Common myeloid progenitor, CD34-positive (primary cell): Measurements from ENCODE around the gene ACAP1.

Experiments
- CTCF ChIA-PET: fragments of 350-600 bp; sonication (Branson Sonifier 250); formaldehyde crosslinking; loops from one replicate; lab custom pipeline; 2021; ENCODE audit warnings: antibody characterized with exemption; lab: Charles Lee
- POLR2A ChIA-PET: fragments of 350-600 bp; sonication (Branson Sonifier 250); formaldehyde crosslinking; loops from one replicate; lab custom pipeline; 2021; ENCODE audit warnings: antibody characterized with exemption; lab: Charles Lee
- DNase-seq, 3 donors: peaks; one replicate each; pipeline versions ENCODE4 v3.0.0 to v3.0.0-alpha.2; 2013
- H3K27ac ChIP-seq, 2 experiments: 1 replicate in 1 of 2; 2 replicates in 1 of 2; pipeline ENCODE4 v1.7.0; 2013; ENCODE audit warnings: inconsistent platforms in 2 of 2, low read length in 2 of 2, mild to moderate bottlenecking in 2 of 2, low read depth in 1 of 2, moderate library complexity in 1 of 2; ENCODE audit not compliant: severe bottlenecking in 2 of 2, insufficient read depth in 1 of 2, poor library complexity in 1 of 2
- H3K27me3 ChIP-seq, 5 experiments: replicated peaks in 2 of 5; 1 replicate in 3 of 5; 2 replicates in 2 of 5; pipeline versions ENCODE4 v1.6.1 to v1.7.0; 2013; ENCODE audit warnings: low read length in 4 of 5, mild to moderate bottlenecking in 2 of 5, moderate library complexity in 2 of 5, inconsistent platforms in 1 of 5; ENCODE audit not compliant: insufficient read depth in 5 of 5, control insufficient read depth in 4 of 5
- H3K36me3 ChIP-seq, 4 experiments: 1 replicate in 2 of 4; 2 replicates in 2 of 4; pipeline versions ENCODE4 v1.6.1 to v1.7.0; 2013; ENCODE audit warnings: low read length in 3 of 4, control low read depth in 1 of 4, mild to moderate bottlenecking in 1 of 4; ENCODE audit not compliant: control insufficient read depth in 4 of 4, insufficient read depth in 4 of 4
- H3K4me1 ChIP-seq, 4 experiments: 1 replicate in 3 of 4; 2 replicates in 1 of 4; pipeline versions ENCODE4 v1.6.1 to v1.7.1; 2013; ENCODE audit warnings: low read length in 3 of 4, mild to moderate bottlenecking in 3 of 4, control low read depth in 1 of 4, inconsistent platforms in 1 of 4, moderate library complexity in 1 of 4; ENCODE audit not compliant: control insufficient read depth in 4 of 4, insufficient read depth in 4 of 4; ENCODE audit errors: control extremely low read depth in 1 of 4
- H3K4me3 ChIP-seq, 7 experiments: 1 replicate in 4 of 7; 2 replicates in 3 of 7; pipeline versions ENCODE4 v1.5.1 to v1.7.0; 2013; ENCODE audit warnings: mild to moderate bottlenecking in 7 of 7, low read length in 6 of 7, moderate library complexity in 6 of 7, inconsistent platforms in 2 of 7, low read depth in 2 of 7, control low read depth in 1 of 7; ENCODE audit not compliant: insufficient read depth in 4 of 7, control insufficient read depth in 1 of 7; ENCODE audit errors: extremely low read depth in 1 of 7
- H3K9me3 ChIP-seq, 5 experiments: 1 replicate in 4 of 5; 2 replicates in 1 of 5; pipeline versions ENCODE4 v1.6.1 to v1.7.1; 2013; ENCODE audit warnings: low read length in 4 of 5, mild to moderate bottlenecking in 2 of 5, inconsistent platforms in 1 of 5, low read depth in 1 of 5, moderate library complexity in 1 of 5; ENCODE audit not compliant: control insufficient read depth in 4 of 5, insufficient read depth in 2 of 5; ENCODE audit errors: control extremely low read depth in 1 of 5
- WGBS: methylation state at CpG from one replicate; pipeline ENCODE4 v1.1.5; 2013; ENCODE audit not compliant: insufficient coverage; 5-methylcytosine and 5-hydroxymethylcytosine counted together

ACAP1 gene

DNA sequence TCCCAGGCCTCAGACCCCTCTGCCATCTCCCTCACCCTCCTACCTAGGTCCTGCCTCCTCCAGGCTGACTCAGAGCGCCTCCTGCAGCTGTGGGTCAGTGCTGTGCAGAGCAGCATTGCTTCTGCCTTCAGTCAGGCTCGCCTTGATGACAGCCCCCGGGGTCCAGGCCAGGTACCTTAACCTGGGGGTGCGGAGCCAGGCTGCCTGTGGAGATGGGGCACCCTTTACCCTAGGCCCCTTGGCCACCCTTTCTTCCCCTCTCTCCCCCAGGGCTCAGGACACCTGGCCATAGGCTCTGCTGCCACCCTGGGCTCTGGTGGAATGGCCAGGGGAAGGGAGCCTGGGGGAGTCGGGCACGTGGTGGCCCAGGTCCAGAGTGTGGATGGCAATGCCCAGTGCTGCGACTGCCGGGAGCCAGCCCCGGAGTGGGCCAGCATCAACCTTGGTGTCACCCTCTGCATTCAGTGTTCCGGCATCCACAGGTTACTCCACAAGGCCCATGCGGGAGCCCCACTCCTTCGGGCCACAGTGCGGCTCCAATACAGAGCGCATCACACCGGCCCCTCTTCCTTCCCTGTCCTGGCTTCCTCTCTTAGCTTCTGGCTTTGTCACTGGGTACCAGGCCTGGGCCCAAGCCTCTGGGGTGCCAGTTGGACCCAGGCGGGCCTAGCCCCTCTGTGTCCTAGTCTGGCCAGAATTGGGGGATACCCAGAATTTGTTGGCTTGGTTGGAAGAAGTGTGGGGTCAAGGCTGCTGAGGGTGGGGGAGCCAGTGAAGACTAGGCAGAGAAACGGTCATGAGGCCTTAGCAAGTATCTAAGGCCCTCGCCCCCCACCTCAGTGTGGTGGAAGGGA lies 10.7 kb downstream of the ACAP1 start:
- Histone ChIP-seq H3K4me3 (no peak overlapping the region), H3K36me3 (peaks cover 16 to 83% (median 53%) of the 10 kb centered on the region in 4 experiments), H3K9me3 (no peaks in the 10 kb centered on the region), H3K4me1 (peaks cover 0 to 21% (median 9%) of the 10 kb centered on the region in 4 experiments), H3K27ac (no peak overlapping the region), H3K27me3 (no peaks in the 10 kb centered on the region)
- POLR2A ChIA-PET, result no interaction called here
- CTCF ChIA-PET, result interaction anchor here (1.5 to 18.5 kb wide), 7 partner anchors 10 to 50 kb away, joined by 3 to 314 read pairs (median 16); partner anchors contain the start of genes ACAP1 and NEURL4
- no peak for DNase-seq
- 91% methylated on average over 17 of the region's 18 CpGs for WGBS

DNA sequence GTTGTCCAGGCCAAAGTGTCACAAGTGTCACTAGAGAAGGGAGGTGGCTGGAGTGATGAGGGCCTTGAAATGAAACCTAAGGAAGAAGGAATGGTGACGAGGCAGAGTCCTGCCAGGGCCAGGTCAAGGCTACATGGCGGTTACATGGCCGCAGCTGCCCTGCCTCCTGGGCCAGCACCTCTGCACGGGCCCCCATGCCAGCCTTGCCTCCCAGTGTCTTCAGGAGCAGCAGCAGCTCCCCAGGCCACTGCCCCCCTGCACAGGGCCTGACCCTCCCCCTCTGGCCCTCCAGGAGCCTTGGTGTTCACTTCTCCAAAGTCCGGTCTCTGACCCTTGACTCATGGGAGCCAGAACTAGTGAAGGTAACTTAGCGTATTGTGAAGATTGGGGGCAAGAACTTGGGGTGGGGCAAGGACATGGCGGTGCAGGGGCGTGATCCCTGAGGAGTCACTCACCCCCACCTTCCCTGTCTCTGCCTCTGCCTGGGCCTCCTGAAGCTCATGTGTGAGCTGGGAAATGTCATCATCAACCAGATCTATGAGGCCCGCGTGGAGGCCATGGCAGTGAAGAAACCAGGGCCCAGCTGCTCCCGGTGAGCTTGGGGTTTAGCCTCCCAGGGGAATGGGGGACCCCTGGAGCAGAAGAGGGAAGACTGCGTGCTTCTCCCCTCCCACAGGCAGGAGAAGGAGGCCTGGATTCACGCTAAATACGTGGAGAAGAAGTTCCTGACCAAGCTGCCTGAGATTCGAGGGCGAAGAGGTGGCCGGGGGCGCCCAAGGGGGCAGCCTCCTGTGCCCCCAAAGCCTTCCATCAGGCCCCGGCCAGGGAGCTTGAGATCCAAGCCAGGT lies 11.5 kb downstream of the ACAP1 start:
- H3K27ac ChIP-seq, result no peak overlapping the region
- no peak for DNase-seq
- peaks cover 0 to 29% (median 13%) of the 10 kb centered on the region in 4 experiments for H3K4me1 ChIP-seq
- no peak overlapping the region for H3K4me3 ChIP-seq
- ChIA-PET CTCF (interaction anchor here (1.1 to 18.5 kb wide), 7 partner anchors 11 to 302 kb away, joined by 3 to 314 read pairs (median 5); partner anchors contain the start of genes ACADVL, ACAP1, DLG4 and NEURL4), POLR2A (no interaction called here)
- H3K9me3 ChIP-seq, result no peaks in the 10 kb centered on the region
- WGBS, result 96% methylated on average over 12 of the region's 19 CpGs
- peaks cover 13 to 83% (median 49%) of the 10 kb centered on the region in 4 experiments for H3K36me3 ChIP-seq
- no peaks in the 10 kb centered on the region for H3K27me3 ChIP-seq

DNA sequence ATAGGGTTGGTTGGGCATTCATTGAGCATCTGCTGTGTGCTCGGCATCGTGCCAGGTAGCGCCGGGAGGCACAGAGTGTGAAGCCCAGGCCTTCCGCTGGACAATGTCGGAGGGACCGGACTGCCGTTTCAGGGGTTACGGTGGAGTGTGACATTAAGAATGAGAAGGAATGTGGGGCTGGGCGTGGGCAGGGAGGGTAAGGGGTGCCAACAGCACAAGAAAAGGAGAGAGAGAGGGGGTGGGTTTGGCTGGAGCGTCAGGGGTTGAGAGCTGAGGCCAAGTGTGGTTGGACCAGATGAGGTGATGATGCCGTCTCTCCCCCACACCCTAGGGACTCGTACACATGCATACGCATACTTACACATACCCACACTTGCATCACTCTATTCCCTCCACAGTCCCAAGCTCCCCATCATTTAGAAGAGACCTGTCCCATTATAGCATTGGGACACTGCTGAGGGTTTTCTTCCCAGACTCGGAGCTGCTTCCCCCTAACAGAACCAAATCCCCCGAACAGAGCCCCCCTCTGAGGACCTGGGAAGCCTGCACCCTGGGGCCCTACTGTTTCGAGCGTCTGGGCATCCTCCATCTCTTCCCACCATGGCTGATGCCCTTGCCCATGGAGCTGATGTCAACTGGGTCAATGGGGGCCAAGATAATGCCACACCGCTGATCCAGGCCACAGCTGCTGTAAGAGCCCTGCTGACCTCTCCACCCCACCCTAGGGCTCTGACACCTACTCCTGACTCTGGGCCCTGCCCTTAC lies 12.3 kb downstream of the ACAP1 start:
- H3K27ac ChIP-seq, result no peak overlapping the region
- H3K4me1 ChIP-seq, result peaks cover 0 to 31% (median 14%) of the 10 kb centered on the region in 4 experiments
- WGBS, result 91% methylated on average over 15 of the region's 19 CpGs
- ChIA-PET POLR2A (no interaction called here), CTCF (interaction anchor here (0.5 to 18.5 kb wide), 10 partner anchors 12 to 438 kb away, joined by 3 to 314 read pairs (median 4); partner anchors contain the start of genes ACADVL, ACAP1, DLG4 and NEURL4)
- no peaks in the 10 kb centered on the region for H3K27me3 ChIP-seq
- peaks cover 13 to 79% (median 41%) of the 10 kb centered on the region in 4 experiments for H3K36me3 ChIP-seq
- H3K4me3 ChIP-seq, result no peak overlapping the region
- no peak for DNase-seq
- H3K9me3 ChIP-seq, result no peaks in the 10 kb centered on the region

DNA sequence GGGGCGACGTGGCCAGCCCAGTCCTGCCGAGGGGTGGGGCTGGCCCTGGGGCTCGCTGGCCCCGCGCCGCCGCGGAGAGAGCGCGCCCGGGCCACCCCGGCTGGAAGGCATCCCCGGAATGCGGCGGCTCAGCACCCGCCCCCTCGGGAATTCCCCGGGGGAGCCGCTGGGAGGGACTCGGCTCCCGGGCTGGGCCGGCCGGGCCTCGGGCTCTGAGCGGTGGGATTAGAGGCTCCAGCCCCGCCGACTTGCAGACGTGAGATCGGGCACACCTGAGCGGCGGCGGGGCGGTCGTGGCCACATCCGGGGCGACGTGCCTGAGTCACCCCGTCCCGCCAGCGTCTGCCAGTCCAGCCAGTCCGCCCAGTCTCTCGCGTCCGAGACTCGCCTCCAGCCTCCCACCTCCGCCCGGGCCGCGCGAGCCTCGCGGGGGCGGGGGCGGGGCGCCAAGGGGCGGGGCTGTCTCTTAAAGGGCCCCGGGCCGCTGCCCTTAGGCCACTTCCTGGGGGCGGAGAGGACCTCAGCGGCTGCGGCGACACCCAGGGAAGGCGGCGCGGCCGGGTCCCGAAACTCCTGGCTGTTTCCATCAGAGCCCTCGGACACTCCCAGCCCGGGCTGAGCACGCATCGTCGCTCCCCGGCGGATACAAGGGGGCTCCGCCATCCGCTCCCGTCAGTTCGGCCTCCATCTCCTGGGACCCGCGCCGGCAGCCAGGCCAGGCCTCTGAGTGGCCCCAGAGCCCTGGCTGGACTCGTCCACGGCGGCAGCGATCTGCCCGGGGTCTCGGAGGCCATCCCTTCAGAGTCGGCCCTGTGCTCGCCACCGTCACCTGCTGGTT lies 15.6 kb downstream of the ACAP1 start, which contains the start of gene KCTD11:
KCTD11 (plus strand) TSS at position 498 of the 838 bp plus-strand sequence.
- Histone ChIP-seq H3K27me3 (no peaks in the 10 kb centered on the region), H3K4me1 (peaks cover 0 to 35% (median 14%) of the 10 kb centered on the region in 4 experiments), H3K36me3 (peaks cover 8 to 47% (median 18%) of the 10 kb centered on the region in 4 experiments), H3K4me3 (peak within 1 kb of the TSS in 6 of 7 experiments; percentile 52 to 85 (median 74)), H3K9me3 (no peaks in the 10 kb centered on the region), H3K27ac (peak within 1 kb of the TSS in 1 of 2 experiments; percentile 49)
- POLR2A ChIA-PET, result interaction anchor here (1.1 kb wide), 1 partner anchor 16 kb away, joined by 4 read pairs; the partner anchor contains the start of gene ACAP1
- peak in 2 of 3 donors; percentile 26 to 57 for DNase-seq
- WGBS, result under 1% methylated on average over 56 of the region's 91 CpGs
- CTCF ChIA-PET, result interaction anchor here (0.7 to 18.5 kb wide), 4 partner anchors 15 to 131 kb away, joined by 3 to 314 read pairs (median 25); partner anchors contain the start of genes ACAP1 and NEURL4

DNA sequence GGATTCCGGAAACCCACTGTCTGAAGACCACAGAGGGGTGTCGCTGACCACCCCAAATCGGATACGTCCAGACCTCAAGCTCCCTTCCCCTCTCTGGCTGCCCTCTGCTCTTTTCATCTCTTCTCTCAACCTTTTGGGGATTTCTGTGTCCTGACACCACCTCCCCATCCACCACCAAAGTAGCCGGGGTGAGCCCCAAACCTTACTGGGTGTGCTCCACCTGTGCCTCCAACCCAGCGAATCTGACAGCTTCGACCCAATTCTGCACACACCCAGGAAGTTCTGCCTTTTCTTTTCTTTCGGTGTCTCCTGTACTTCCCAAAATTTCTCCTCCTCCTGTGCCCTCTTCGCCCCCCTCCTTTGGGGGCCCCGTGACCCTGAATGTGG lies 16.2 kb downstream of the ACAP1 start:
- 24% methylated on average over 9 of the region's 10 CpGs for WGBS
- Histone ChIP-seq H3K4me3 (peak overlapping the region in 6 of 7 experiments; percentile 52 to 85 (median 74)), H3K36me3 (peaks cover 6 to 41% (median 13%) of the 10 kb centered on the region in 4 experiments), H3K4me1 (peaks cover 0 to 35% (median 14%) of the 10 kb centered on the region in 4 experiments), H3K27me3 (no peaks in the 10 kb centered on the region), H3K27ac (peak overlapping the region in 1 of 2 experiments; percentile 25), H3K9me3 (no peaks in the 10 kb centered on the region)
- POLR2A ChIA-PET, result no interaction called here
- DNase-seq, result no peak
- CTCF ChIA-PET, result interaction anchor here (0.8 to 4.4 kb wide), 3 partner anchors 15 to 209 kb away, joined by 4 to 15 read pairs (median 6); partner anchors contain the start of genes SENP3 and SPEM2
